Measurements from ENCODE around the gene BACE2.

GRCh38 chr21:41219498-41220207 is 51.7 kb downstream of the BACE2 start:
- TF ChIP-seq POLR2A (IDR thresholded peaks at IDR 0.05; ENCODE audit: low read depth, low read length): no peak
- TF ChIP-seq CTCF (conservative IDR thresholded peaks at IDR 0.05; ENCODE audit: low read depth, low read length): no peak
- TF ChIP-seq BHLHE40 (IDR thresholded peaks at IDR 0.05; ENCODE audit: low read depth, low read length): no peak
- no peak for TF ChIP-seq MXI1 (IDR thresholded peaks at IDR 0.05; ENCODE audit: borderline replicate concordance, low read depth, low read length)
- TF ChIP-seq NFE2L2 (IDR thresholded peaks at IDR 0.05; ENCODE audit: low read depth, low read length): no peak
- no peak for TF ChIP-seq RAD21 (IDR thresholded peaks at IDR 0.05; ENCODE audit: low read length)
- no peak for TF ChIP-seq CEBPB (IDR thresholded peaks at IDR 0.05; ENCODE audit: low read depth, low read length)
- no peak for TF ChIP-seq RCOR1 (IDR thresholded peaks at IDR 0.05; ENCODE audit: insufficient replicate concordance, low read length)
- no peak for TF ChIP-seq ELK1 (IDR thresholded peaks at IDR 0.05; ENCODE audit: borderline replicate concordance, low read depth, low read length)
- no peak for TF ChIP-seq SMC3 (IDR thresholded peaks at IDR 0.05; ENCODE audit: low read depth, low read length)
- TF ChIP-seq CHD1 (IDR thresholded peaks at IDR 0.05; ENCODE audit: low read depth, low read length): no peak

Measured in IMR-90 (cell line).